ENCODE measurements around the gene NFYB.
"Not testable (repeated sequence)": the region's sequence is repeated elsewhere in the genome, so short reads cannot be mapped to it uniquely, and the experiment has no call there.

NFYB gene

GRCh38 chr12:104114834-104115586 lies 23.0 kb downstream of the NFYB start:
- DNase-seq, result not testable (repeated sequence)

GRCh38 chr12:104109446-104110271 lies 28.4 kb downstream of the NFYB start:
- no peak for DNase-seq

GRCh38 chr12:104108755-104109445 lies 29.1 kb downstream of the NFYB start:
- peak; percentile 87 for DNase-seq

GRCh38 chr12:104106965-104107364 lies 31.0 kb downstream of the NFYB start:
- DNase-seq, result no peak

GRCh38 chr12:104105461-104105860 lies 32.5 kb downstream of the NFYB start:
- DNase-seq, result no peak

- DNase-seq, result no peak
Observed at GRCh38 chr12:104097954-104098353, 40.1 kb downstream of the NFYB start.

GRCh38 chr12:104095289-104095688 lies 42.7 kb downstream of the NFYB start:
- no peak for DNase-seq

GRCh38 chr12:104094284-104094683 lies 43.7 kb downstream of the NFYB start:
- DNase-seq, result no peak

- no peak for DNase-seq
Observed at GRCh38 chr12:104091136-104091535, 46.9 kb downstream of the NFYB start.

- DNase-seq, result no peak
Observed at GRCh38 chr12:104090685-104091084, 47.3 kb downstream of the NFYB start.

- peak; percentile 54 for DNase-seq
Observed at GRCh38 chr12:104083769-104084475, 54.1 kb downstream of the NFYB start.

GRCh38 chr12:104080764-104081163 lies 57.2 kb downstream of the NFYB start:
- no peak for DNase-seq

- no peak for DNase-seq
Observed at GRCh38 chr12:104079024-104079423, 59.0 kb downstream of the NFYB start.

- DNase-seq, result no peak
Observed at GRCh38 chr12:104073699-104074098, 64.3 kb downstream of the NFYB start.

- no peak for DNase-seq
Observed at GRCh38 chr12:104072099-104072498, 65.9 kb downstream of the NFYB start.

Data from activated naive CD4-positive, alpha-beta T cell treated with Interleukin-2 at 50 U/mL for 16 hours (primary cell).